ENCODE data around the gene OR10A3. TPM values are rescaled to one million over a fixed set of nuclear protein-coding genes. Genes with fewer than 3 reads are reported as not detected.

The OR10A3 gene
- total RNA-seq, 1 donor from 2014 or later = not detected

GRCh38 chr11:7949934-7950333 lies 8.4 kb upstream of the OR10A3 start:
- ATAC-seq (no peak), DNase-seq (no peak)
- intact Hi-C loops (cut with micrococcal nuclease) = no loop called here

- intact Hi-C loops (cut with micrococcal nuclease) = no loop called here
- ATAC-seq (no peak), DNase-seq (no peak)
Measured at GRCh38 chr11:7944123-7944522, 2.6 kb upstream of the OR10A3 start.

GRCh38 chr11:7941146-7941545 lies 362 bp downstream of the OR10A3 start:
- intact Hi-C loops (cut with micrococcal nuclease) = no loop called here
- ATAC-seq = no peak
- DNase-seq = no peak

- no peak for ATAC-seq
- intact Hi-C loops (cut with micrococcal nuclease) = no loop called here
- no peak for DNase-seq
Measured at GRCh38 chr11:7936615-7937014, 4.9 kb downstream of the OR10A3 start.

GRCh38 chr11:7931168-7931567 lies 10.3 kb downstream of the OR10A3 start, which contains the start of gene OR10A6:
OR10A6 (minus strand) TSS chr11:7931268; CDS start chr11:7928662, 2,606 bp downstream.
- intact Hi-C loops (cut with micrococcal nuclease) = no loop called here
- ATAC-seq = no peak

GRCh38 chr11:7927635-7928034 lies 13.9 kb downstream of the OR10A3 start:
- DNase-seq = no peak
- intact Hi-C loops (cut with micrococcal nuclease) = no loop called here
- ATAC-seq = no peak

More at GRCh38 chr11:7931168-7931567, 10.3 kb downstream of the OR10A3 start, which contains the start of gene OR10A6:
- no peak for DNase-seq

GRCh38 chr11:7924536-7924935 lies 17.0 kb downstream of the OR10A3 start:
- no peak for ATAC-seq
- DNase-seq = no peak
- intact Hi-C loops (cut with micrococcal nuclease) = no loop called here

- intact Hi-C loops (cut with micrococcal nuclease) = no loop called here
- no peak for ATAC-seq
Measured at GRCh38 chr11:7918141-7918540, 23.4 kb downstream of the OR10A3 start.

GRCh38 chr11:7911011-7911410 lies 30.5 kb downstream of the OR10A3 start:
- intact Hi-C loops (cut with micrococcal nuclease) = no loop called here
- DNase-seq = no peak
- ATAC-seq = no peak

More at GRCh38 chr11:7918141-7918540, 23.4 kb downstream of the OR10A3 start:
- no peak for DNase-seq

- ATAC-seq (no peak), DNase-seq (no peak)
- intact Hi-C loops (cut with micrococcal nuclease) = no loop called here
Measured at GRCh38 chr11:7910286-7910788, 31.2 kb downstream of the OR10A3 start.

- intact Hi-C loops (cut with micrococcal nuclease) = no loop called here
- no peak for ATAC-seq
Measured at GRCh38 chr11:7909585-7910285, 31.8 kb downstream of the OR10A3 start.

GRCh38 chr11:7907121-7907520 lies 34.4 kb downstream of the OR10A3 start:
- intact Hi-C loops (cut with micrococcal nuclease) = no loop called here
- DNase-seq (no peak), ATAC-seq (no peak)

More at GRCh38 chr11:7909585-7910285, 31.8 kb downstream of the OR10A3 start:
- DNase-seq = no peak

- no peak for DNase-seq
- intact Hi-C loops (cut with micrococcal nuclease) = no loop called here
- ATAC-seq = no peak
Measured at GRCh38 chr11:7906481-7906880, 35.0 kb downstream of the OR10A3 start.

GRCh38 chr11:7905961-7906429 lies 35.5 kb downstream of the OR10A3 start:
- intact Hi-C loops (cut with micrococcal nuclease) = no loop called here
- ATAC-seq = no peak
- no peak for DNase-seq

- intact Hi-C loops (cut with micrococcal nuclease) = no loop called here
- DNase-seq = no peak
- ATAC-seq = no peak
Measured at GRCh38 chr11:7905549-7905948, 36.0 kb downstream of the OR10A3 start.

- ATAC-seq (no peak), DNase-seq (no peak)
- intact Hi-C loops (cut with micrococcal nuclease) = no loop called here
Measured at GRCh38 chr11:7904917-7905316, 36.6 kb downstream of the OR10A3 start.

GRCh38 chr11:7903940-7904339 lies 37.6 kb downstream of the OR10A3 start:
- DNase-seq (no peak), ATAC-seq (no peak)
- intact Hi-C loops (cut with micrococcal nuclease) = no loop called here

- ATAC-seq = no peak
- no peak for DNase-seq
- intact Hi-C loops (cut with micrococcal nuclease) = no loop called here
Measured at GRCh38 chr11:7901319-7901854, 40.1 kb downstream of the OR10A3 start.

- intact Hi-C loops (cut with micrococcal nuclease) = no loop called here
- ATAC-seq = no peak
- no peak for DNase-seq
Measured at GRCh38 chr11:7900686-7901085, 40.8 kb downstream of the OR10A3 start.

GRCh38 chr11:7899418-7899817 lies 42.1 kb downstream of the OR10A3 start:
- no peak for DNase-seq
- no peak for ATAC-seq
- intact Hi-C loops (cut with micrococcal nuclease) = loop anchor here (10.0 kb wide), 1 partner anchor 85 kb away; the partner anchor contains the start of gene EIF3F
